ENCODE results near the gene KLLN.
"Not testable (repeated sequence)": the region's sequence is repeated elsewhere in the genome, so short reads cannot be mapped to it uniquely, and the experiment has no call there.

Gene KLLN

DNA sequence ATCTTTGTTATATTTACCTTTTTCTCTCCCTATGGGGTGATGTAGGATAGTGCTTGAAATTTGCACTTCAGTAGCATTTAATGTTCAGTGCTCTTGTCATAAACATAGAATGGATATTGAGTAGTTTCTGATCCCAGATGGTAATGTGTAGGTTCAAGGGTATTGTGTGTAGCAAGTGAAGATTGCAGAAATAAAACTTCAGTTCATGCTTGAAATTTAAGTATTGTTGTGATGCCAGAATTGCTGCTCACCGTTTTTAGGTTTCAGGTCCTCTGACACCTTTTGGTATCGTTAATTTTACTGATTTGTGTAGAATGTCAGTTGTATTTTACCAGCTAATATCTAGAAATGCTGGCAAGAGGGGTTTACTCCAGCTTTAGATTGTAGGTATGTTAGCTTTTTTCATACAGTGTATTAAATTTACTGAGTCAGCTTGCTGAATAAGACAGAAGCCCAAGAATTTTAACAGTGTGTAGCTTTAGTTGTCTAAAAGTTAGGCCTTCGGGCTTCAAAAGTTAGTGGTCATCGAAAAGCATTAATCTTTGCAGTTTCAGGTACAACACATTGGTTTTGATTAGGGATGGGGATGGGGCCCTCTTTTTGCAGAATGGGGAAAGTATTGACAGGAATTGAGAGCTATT, 2.0 kb upstream of the KLLN start:
- TF ChIP-seq, protein P1, sequence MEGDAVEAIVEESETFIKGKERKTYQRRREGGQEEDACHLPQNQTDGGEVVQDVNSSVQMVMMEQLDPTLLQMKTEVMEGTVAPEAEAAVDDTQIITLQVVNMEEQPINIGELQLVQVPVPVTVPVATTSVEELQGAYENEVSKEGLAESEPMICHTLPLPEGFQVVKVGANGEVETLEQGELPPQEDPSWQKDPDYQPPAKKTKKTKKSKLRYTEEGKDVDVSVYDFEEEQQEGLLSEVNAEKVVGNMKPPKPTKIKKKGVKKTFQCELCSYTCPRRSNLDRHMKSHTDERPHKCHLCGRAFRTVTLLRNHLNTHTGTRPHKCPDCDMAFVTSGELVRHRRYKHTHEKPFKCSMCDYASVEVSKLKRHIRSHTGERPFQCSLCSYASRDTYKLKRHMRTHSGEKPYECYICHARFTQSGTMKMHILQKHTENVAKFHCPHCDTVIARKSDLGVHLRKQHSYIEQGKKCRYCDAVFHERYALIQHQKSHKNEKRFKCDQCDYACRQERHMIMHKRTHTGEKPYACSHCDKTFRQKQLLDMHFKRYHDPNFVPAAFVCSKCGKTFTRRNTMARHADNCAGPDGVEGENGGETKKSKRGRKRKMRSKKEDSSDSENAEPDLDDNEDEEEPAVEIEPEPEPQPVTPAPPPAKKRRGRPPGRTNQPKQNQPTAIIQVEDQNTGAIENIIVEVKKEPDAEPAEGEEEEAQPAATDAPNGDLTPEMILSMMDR (IDR thresholded peaks at IDR 0.05; ENCODE audit: extremely low read depth, insufficient read depth, missing control alignments), result no peak
- in situ Hi-C loops (cut with MboI; ENCODE audit: low pct_unique_long_range_greater_than_20kb, low sequenced_read_pairs, unreplicated experiment), result loop anchor here (10.0 kb wide), 1 partner anchor 239 kb away; no protein-coding TSS in a partner anchor
- DNase-seq (ENCODE audit: low spot score), result no peak

DNA sequence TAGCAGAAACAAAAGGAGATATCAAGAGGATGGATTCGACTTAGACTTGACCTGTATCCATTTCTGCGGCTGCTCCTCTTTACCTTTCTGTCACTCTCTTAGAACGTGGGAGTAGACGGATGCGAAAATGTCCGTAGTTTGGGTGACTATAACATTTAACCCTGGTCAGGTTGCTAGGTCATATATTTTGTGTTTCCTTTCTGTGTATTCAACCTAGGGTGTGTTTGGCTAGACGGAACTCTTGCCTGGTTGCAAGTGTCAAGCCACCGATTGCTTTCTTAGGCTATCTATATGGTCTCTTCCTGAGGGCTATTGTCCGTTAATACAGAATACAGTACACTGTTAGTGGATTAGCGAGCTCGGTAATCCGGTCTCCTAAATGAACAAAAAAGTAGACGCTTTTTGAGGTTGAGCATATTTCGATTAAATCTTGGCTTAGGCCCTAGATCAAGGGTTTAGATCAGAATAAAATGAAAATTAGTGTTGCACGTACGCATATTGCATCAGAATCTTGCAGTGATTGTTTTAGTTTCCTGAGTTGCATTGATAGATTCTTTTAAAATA, 1.2 kb upstream of the KLLN start:
- in situ Hi-C loops (cut with MboI; ENCODE audit: low pct_unique_long_range_greater_than_20kb, low sequenced_read_pairs, unreplicated experiment), result loop anchor here (5.0 to 10.0 kb wide), 3 partner anchors 240 to 688 kb away; no protein-coding TSS in a partner anchor
- TF ChIP-seq, protein P1 (IDR thresholded peaks at IDR 0.05; ENCODE audit: extremely low read depth, insufficient read depth, missing control alignments), result no peak
- DNase-seq (ENCODE audit: low spot score), result no peak

DNA sequence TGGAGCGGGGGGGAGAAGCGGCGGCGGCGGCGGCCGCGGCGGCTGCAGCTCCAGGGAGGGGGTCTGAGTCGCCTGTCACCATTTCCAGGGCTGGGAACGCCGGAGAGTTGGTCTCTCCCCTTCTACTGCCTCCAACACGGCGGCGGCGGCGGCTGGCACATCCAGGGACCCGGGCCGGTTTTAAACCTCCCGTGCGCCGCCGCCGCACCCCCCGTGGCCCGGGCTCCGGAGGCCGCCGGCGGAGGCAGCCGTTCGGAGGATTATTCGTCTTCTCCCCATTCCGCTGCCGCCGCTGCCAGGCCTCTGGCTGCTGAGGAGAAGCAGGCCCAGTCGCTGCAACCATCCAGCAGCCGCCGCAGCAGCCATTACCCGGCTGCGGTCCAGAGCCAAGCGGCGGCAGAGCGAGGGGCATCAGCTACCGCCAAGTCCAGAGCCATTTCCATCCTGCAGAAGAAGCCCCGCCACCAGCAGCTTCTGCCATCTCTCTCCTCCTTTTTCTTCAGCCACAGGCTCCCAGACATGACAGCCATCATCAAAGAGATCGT, 690 bp upstream of the KLLN start:
- DNase-seq (ENCODE audit: low spot score), result not testable (repeated sequence)
- in situ Hi-C loops (cut with MboI; ENCODE audit: low pct_unique_long_range_greater_than_20kb, low sequenced_read_pairs, unreplicated experiment), result loop anchor here (5.0 to 10.0 kb wide), 3 partner anchors 241 to 688 kb away; no protein-coding TSS in a partner anchor

DNA sequence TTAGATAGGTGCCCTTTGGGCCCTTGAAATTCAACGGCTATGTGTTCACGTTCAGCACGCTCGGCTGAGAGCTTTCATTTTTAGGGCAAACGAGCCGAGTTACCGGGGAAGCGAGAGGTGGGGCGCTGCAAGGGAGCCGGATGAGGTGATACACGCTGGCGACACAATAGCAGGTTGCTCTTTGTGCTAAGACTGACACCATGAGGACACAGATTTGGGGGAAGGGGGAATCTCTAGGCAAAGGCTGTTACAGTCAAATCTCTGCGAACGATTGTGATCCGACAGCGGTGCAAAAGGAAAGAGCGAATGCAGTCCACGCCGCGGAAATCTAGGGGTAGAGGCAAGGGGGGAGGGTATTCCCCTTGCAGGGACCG, 667 bp downstream of the KLLN start:
- TF ChIP-seq, protein P1 (IDR thresholded peaks at IDR 0.05; ENCODE audit: extremely low read depth, insufficient read depth, missing control alignments), result no peak
- DNase-seq (ENCODE audit: low spot score), result peak; percentile 66
- in situ Hi-C loops (cut with MboI; ENCODE audit: low pct_unique_long_range_greater_than_20kb, low sequenced_read_pairs, unreplicated experiment), result loop anchor here (5.0 to 10.0 kb wide), 3 partner anchors 242 to 690 kb away; no protein-coding TSS in a partner anchor

DNA sequence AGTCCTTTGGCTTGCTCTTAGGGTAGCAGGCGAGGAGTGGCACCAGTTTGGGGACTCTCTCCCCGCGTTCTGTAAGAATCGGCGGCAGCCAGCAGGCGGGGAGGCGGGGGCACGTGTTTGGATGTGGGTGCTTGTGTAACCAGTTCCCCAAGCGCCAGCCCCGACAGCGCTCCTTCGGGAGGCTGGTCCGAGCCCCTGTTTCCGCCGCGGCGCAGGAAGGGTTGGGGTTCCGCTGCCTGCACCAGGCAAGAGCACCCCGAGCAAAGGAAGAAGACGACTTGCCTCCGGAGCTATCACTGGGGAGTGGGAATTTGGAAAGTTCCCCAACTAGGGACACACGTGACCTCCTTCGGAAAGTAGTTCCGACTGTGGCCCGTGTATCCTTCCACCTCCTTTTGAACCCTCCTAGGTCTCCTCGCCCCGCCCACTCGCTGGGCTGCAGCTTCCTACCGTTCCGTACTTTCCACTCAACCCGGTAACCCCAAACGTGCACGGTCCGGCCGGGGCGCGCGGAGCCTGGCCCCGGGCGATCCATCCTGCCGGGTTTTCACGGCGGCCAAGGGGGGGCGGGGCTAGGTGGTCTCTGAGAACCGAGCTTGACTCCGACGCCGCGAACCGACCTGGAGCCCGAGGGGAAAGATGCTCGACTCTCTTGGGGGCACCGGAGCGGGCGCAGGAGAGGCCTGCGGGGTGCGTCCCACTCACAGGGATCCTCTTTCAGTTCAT, 1.2 kb downstream of the KLLN start:
- in situ Hi-C loops (cut with MboI; ENCODE audit: low pct_unique_long_range_greater_than_20kb, low sequenced_read_pairs, unreplicated experiment), result loop anchor here (5.0 to 10.0 kb wide), 3 partner anchors 243 to 690 kb away; no protein-coding TSS in a partner anchor
- peak; percentile 91 for DNase-seq (ENCODE audit: low spot score)
- TF ChIP-seq, protein P1 (IDR thresholded peaks at IDR 0.05; ENCODE audit: extremely low read depth, insufficient read depth, missing control alignments), result no peak

DNA sequence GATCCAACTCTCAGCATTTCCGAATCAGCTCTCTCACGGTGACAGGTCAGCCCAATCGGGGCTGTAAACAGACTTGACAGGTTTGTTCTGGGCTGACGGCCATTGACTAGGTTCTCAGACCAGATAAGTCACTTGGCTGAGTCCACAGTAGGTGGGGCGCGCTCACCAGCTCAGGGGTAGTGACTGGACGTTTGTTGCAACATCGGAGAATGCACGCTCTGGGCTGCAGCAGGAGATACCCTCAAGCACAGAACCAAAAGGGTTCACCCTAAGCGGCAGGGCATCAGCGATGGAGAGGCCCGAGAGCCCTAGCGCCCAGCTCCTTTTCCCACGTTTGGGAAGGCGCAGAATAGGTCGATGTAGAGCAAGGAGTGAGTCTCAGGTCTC, 1.8 kb downstream of the KLLN start:
- DNase-seq (ENCODE audit: low spot score), result peak; percentile 59
- in situ Hi-C loops (cut with MboI; ENCODE audit: low pct_unique_long_range_greater_than_20kb, low sequenced_read_pairs, unreplicated experiment), result loop anchor here (5.0 to 10.0 kb wide), 3 partner anchors 243 to 691 kb away; no protein-coding TSS in a partner anchor
- TF ChIP-seq, protein P1 (IDR thresholded peaks at IDR 0.05; ENCODE audit: extremely low read depth, insufficient read depth, missing control alignments), result peak; percentile 47

Data from GM13977 (cell line).